NT2/D1 (cell line): Measurements from ENCODE around the gene ERLEC1.

ENCODE experiments used
- SUZ12 ChIP-seq: IDR thresholded peaks from 2 replicates; pipeline ENCODE4 v1.6.1; 2011; ENCODE audit not compliant: insufficient read length, insufficient read depth; ENCODE audit errors: extremely low read depth
- ZNF274 ChIP-seq: IDR thresholded peaks from 2 replicates; pipeline ENCODE4 v1.6.1; 2011; ENCODE audit warnings: mild to moderate bottlenecking, low read depth, low read length

- TF ChIP-seq ZNF274: no peak
- TF ChIP-seq SUZ12: no peak
These were observed 30.2 kb upstream of the ERLEC1 start for GRCh38 chr2:53756644-53757043.
